HepG2 (cell line): ENCODE results near the gene PLXNB2. TPM values are rescaled to one million over a fixed set of nuclear protein-coding genes. Genes with fewer than 3 reads are reported as not detected.

Experiments used
- AGO1 ChIP-seq: fragments of 200-400 bp; formaldehyde crosslinking; IDR thresholded peaks from 2 replicates; pipeline ENCODE4 v1.6.1; 2017; ENCODE audit warnings: mild to moderate bottlenecking, low read depth, low read length, moderate library complexity; ENCODE audit not compliant: poor library complexity, severe bottlenecking
- AGO2 ChIP-seq: fragments of 200-400 bp; formaldehyde crosslinking; optimal IDR thresholded peaks from 2 replicates; pipeline ENCODE3; 2017; ENCODE audit warnings: mild to moderate bottlenecking, low read depth, low read length, moderate library complexity
- BCL6 ChIP-seq: IDR thresholded peaks from 2 replicates; pipeline ENCODE4 v1.6.1; 2016; ENCODE audit warnings: missing genetic modification reagents, missing compliant biosample characterization
- HDAC2 ChIP-seq: sonication (generic); formaldehyde crosslinking; IDR thresholded peaks from 2 replicates; pipeline ENCODE4 v1.4.0; 2020; ENCODE audit warnings: missing genetic modification reagents
- HMG20B ChIP-seq: conservative IDR thresholded peaks from 2 replicates; pipeline ENCODE4 v1.6.1; 2016; ENCODE audit warnings: missing genetic modification reagents, missing compliant biosample characterization
- KDM4B ChIP-seq: sonication (generic); formaldehyde crosslinking; IDR thresholded peaks from 2 replicates; pipeline ENCODE4 v1.4.0; 2020; ENCODE audit warnings: missing genetic modification reagents
- KLF13 ChIP-seq: sonication (generic); formaldehyde crosslinking; IDR thresholded peaks from 2 replicates; pipeline ENCODE4 v1.4.0; 2020; ENCODE audit warnings: mild to moderate bottlenecking, missing genetic modification reagents
- MIER2 ChIP-seq: IDR thresholded peaks from 2 replicates; pipeline ENCODE4 v1.6.1; 2016; ENCODE audit warnings: missing biosample characterization, missing genetic modification reagents
- NBN ChIP-seq: fragments of 450-650 bp; conservative IDR thresholded peaks from 2 replicates; pipeline ENCODE4 v1.6.1; 2017
- PCBP2 ChIP-seq: fragments of 200-400 bp; formaldehyde crosslinking; optimal IDR thresholded peaks from 2 replicates; pipeline ENCODE3; 2018; ENCODE audit warnings: low read length, low read depth; ENCODE audit not compliant: poor library complexity, severe bottlenecking
- RAD51 ChIP-seq: fragments of 450-650 bp; IDR thresholded peaks from 2 replicates; pipeline ENCODE4 v1.6.1; 2016; ENCODE audit warnings: borderline replicate concordance
- SETDB1 ChIP-seq: sonication (generic); formaldehyde crosslinking; IDR thresholded peaks from 2 replicates; pipeline ENCODE4 v1.5.1; 2020; ENCODE audit warnings: missing genetic modification reagents, mild to moderate bottlenecking, borderline replicate concordance
- SIN3B ChIP-seq: fragments of 150-350 bp; IDR thresholded peaks from 2 replicates; pipeline ENCODE4 v1.6.1; 2014; ENCODE audit warnings: low read length
- SNAI1 ChIP-seq: sonication (generic); formaldehyde crosslinking; IDR thresholded peaks from 2 replicates; pipeline ENCODE4 v1.5.0; 2020; ENCODE audit warnings: mild to moderate bottlenecking, missing genetic modification reagents, borderline replicate concordance
- TIGD3 ChIP-seq: sonication (generic); formaldehyde crosslinking; IDR thresholded peaks from 2 replicates; pipeline ENCODE4 v1.5.1; 2020; ENCODE audit warnings: mild to moderate bottlenecking, missing genetic modification reagents, borderline replicate concordance
- ZBED4 ChIP-seq: sonication (generic); formaldehyde crosslinking; IDR thresholded peaks from 2 replicates; pipeline ENCODE4 v1.4.0; 2020; ENCODE audit warnings: missing genetic modification reagents, borderline replicate concordance
- ZBTB42 ChIP-seq: sonication (generic); formaldehyde crosslinking; IDR thresholded peaks from 2 replicates; pipeline ENCODE4 v1.5.0; 2020; ENCODE audit warnings: mild to moderate bottlenecking, missing genetic modification reagents
- ZFP90 ChIP-seq: sonication (generic); formaldehyde crosslinking; IDR thresholded peaks from 2 replicates; pipeline ENCODE4 v1.8.0; 2022; ENCODE audit warnings: missing genetic modification reagents, mild to moderate bottlenecking, inconsistent platforms, borderline replicate concordance
- ZNF333 ChIP-seq: sonication (generic); formaldehyde crosslinking; IDR thresholded peaks from 2 replicates; pipeline ENCODE4 v1.4.0; 2020; ENCODE audit warnings: mild to moderate bottlenecking, missing genetic modification reagents, borderline replicate concordance
- ZNF382 ChIP-seq: sonication (generic); formaldehyde crosslinking; IDR thresholded peaks from 2 replicates; pipeline ENCODE4 v1.5.0; 2020; ENCODE audit warnings: missing genetic modification reagents, mild to moderate bottlenecking, borderline replicate concordance
- ZNF572 ChIP-seq: sonication (generic); formaldehyde crosslinking; IDR thresholded peaks from 2 replicates; pipeline ENCODE4 v1.5.1; 2020; ENCODE audit warnings: mild to moderate bottlenecking, missing genetic modification reagents
- ZNF83 ChIP-seq: sonication (generic); formaldehyde crosslinking; IDR thresholded peaks from 2 replicates; pipeline ENCODE4 v1.4.0; 2020; ENCODE audit warnings: missing genetic modification reagents, mild to moderate bottlenecking, borderline replicate concordance
- polyA plus RNA-seq, 8 experiments: library from polyadenylated mRNA; depleted of rRNA in 3 of 8; stranded (reverse) in 7 of 8; unstranded in 1 of 8; fragments of >200 nt; fragmentation: Illumina TruSeq in 4 of 8; extraction: Trizol in 4 of 8; gene quantifications; 2 replicates each; pipeline versions ENCODE4 v1.2.1 to v1.2.3, GENCODE V29; 2011 to 2016; ENCODE audit warnings: low read depth in 4 of 8, missing spikeins in 1 of 8, mixed read lengths in 1 of 8; ENCODE audit not compliant: insufficient read depth in 1 of 8
- total RNA-seq, 5 experiments: library from RNA; depleted of rRNA; stranded (reverse); fragments of >200 nt; fragmentation: Illumina TruSeq; extraction: Trizol; gene quantifications; 2 replicates each; pipeline ENCODE4 v1.2.3, GENCODE V29; 2016; ENCODE audit warnings: low read depth in 1 of 5
- TF ChIP-seq, protein P1 (sequence below): IDR thresholded peaks from 2 replicates; pipeline ENCODE4 v1.6.1; 2016

The PLXNB2 gene
- total and polyA plus RNA-seq, 2 of the 13 experiments (the other 11 are each of a cell fraction or from before 2014, with no cell fraction given), result 32.6 to 68.9 TPM

- TF ChIP-seq KLF13 (no peak), ZNF83 (peak; percentile 79; the same call in 1 of the 2 replicates), AGO1 (peak; percentile 24), MIER2 (CRISPR knock-in tag) (peak; percentile 55; the same call in 1 of the 2 replicates), ZBED4 (CRISPR knock-in tag) (peak; percentile 86), NBN (no peak), AGO2 (peak; percentile 61), PCBP2 (no peak), ZNF333 (CRISPR knock-in tag) (no peak), HMG20B (CRISPR knock-in tag) (peak; percentile 26; the same call in 1 of the 2 replicates), SNAI1 (CRISPR knock-in tag) (0 out of 2 replicates have a peak, but pooled peaks have one; percentile 19), KDM4B (CRISPR knock-in tag) (peak; percentile 81), HDAC2 (CRISPR knock-in tag) (peak; percentile 91), SIN3B (no peak), ZNF572 (no peak), SETDB1 (CRISPR knock-in tag) (no peak), ZFP90 (CRISPR knock-in tag) (peak; percentile 91; the same call in 1 of the 2 replicates), ZBTB42 (CRISPR knock-in tag) (no peak), TIGD3 (CRISPR knock-in tag) (no peak), ZNF382 (CRISPR knock-in tag) (no peak), RAD51 (no peak), BCL6 (peak; percentile 86)
- TF ChIP-seq, protein P1, sequence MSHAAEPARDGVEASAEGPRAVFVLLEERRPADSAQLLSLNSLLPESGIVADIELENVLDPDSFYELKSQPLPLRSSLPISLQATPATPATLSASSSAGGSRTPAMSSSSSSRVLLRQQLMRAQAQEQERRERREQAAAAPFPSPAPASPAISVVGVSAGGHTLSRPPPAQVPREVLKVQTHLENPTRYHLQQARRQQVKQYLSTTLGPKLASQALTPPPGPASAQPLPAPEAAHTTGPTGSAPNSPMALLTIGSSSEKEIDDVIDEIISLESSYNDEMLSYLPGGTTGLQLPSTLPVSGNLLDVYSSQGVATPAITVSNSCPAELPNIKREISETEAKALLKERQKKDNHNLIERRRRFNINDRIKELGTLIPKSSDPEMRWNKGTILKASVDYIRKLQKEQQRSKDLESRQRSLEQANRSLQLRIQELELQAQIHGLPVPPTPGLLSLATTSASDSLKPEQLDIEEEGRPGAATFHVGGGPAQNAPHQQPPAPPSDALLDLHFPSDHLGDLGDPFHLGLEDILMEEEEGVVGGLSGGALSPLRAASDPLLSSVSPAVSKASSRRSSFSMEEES, result peak; percentile 93
These were observed 13.8 kb downstream of the PLXNB2 start (continued) for GRCh38 chr22:50293441-50294318.
